Stimulated activated effector memory CD8-positive, alpha-beta T cell treated with anti-CD3 and anti-CD28 coated beads, Interleukin-12 subunit alpha, Interleukin-12 subunit beta, amount 100 ng/mL, for 72 hours (primary cell): ENCODE measurements around the gene IGFBP4.
A peak's percentile ranks its signal among the peaks of the same experiment; 100 is the strongest.

ENCODE experiments used
- ATAC-seq: fragments of 150-1000 bp; cut with Tn5 transposase; 2 replicates; pipeline ENCODE4 v1.10.0; 2021
- DNase-seq, 2 donors: peaks; one replicate each; pipeline ENCODE4 v3.0.0; 2021 to 2022; ENCODE audit warnings: low spot score in 2 of 2
- H3K27ac Mint-ChIP-seq: one replicate; pipeline ENCODE4 v1.8.0; 2022; ENCODE audit warnings: mild to moderate bottlenecking, mixed read lengths
- H3K36me3 Mint-ChIP-seq: one replicate; pipeline ENCODE4 v1.8.0; 2022; ENCODE audit warnings: mild to moderate bottlenecking, mixed read lengths
- H3K4me1 Mint-ChIP-seq: one replicate; pipeline ENCODE4 v1.8.0; 2022; ENCODE audit warnings: mixed read lengths
- H3K4me3 Mint-ChIP-seq: one replicate; pipeline ENCODE4 v1.8.0; 2022; ENCODE audit warnings: mild to moderate bottlenecking, mixed read lengths
- H3K9me3 Mint-ChIP-seq: one replicate; pipeline ENCODE4 v1.8.0; 2022; ENCODE audit warnings: mixed read lengths

Gene IGFBP4

GRCh38 chr17:40443988-40444899 is 994 bp downstream of the IGFBP4 start:
- peak overlapping the region; percentile 46 for H3K4me3 Mint-ChIP-seq
- H3K36me3 Mint-ChIP-seq = peaks cover 15% of the 10 kb centered on the region
- no peaks in the 10 kb centered on the region for H3K9me3 Mint-ChIP-seq
- ATAC-seq (peak; percentile 14), DNase-seq (peak in 1 of 2 donors; percentile 66)
- peaks cover 46% of the 10 kb centered on the region for H3K4me1 Mint-ChIP-seq
- H3K27ac Mint-ChIP-seq = peak overlapping the region; percentile 23

- ATAC-seq = no peak
- Mint-ChIP-seq H3K4me1 (peaks cover 46% of the 10 kb centered on the region), H3K4me3 (peak overlapping the region; percentile 46)
These were observed 2.7 kb downstream of the IGFBP4 start for GRCh38 chr17:40445751-40446468.

GRCh38 chr17:40447148-40447644 is 3.9 kb downstream of the IGFBP4 start:
- H3K4me3 Mint-ChIP-seq = peak overlapping the region; percentile 8
- peak overlapping the region; percentile 48 for H3K27ac Mint-ChIP-seq
- peaks cover 50% of the 10 kb centered on the region for H3K4me1 Mint-ChIP-seq
- peaks cover 15% of the 10 kb centered on the region for H3K36me3 Mint-ChIP-seq
- no peak for ATAC-seq
- DNase-seq = no peak
- H3K9me3 Mint-ChIP-seq = no peaks in the 10 kb centered on the region

More at GRCh38 chr17:40445751-40446468, 2.7 kb downstream of the IGFBP4 start:
- no peak overlapping the region for H3K27ac Mint-ChIP-seq
- peaks cover 15% of the 10 kb centered on the region for H3K36me3 Mint-ChIP-seq
- no peaks in the 10 kb centered on the region for H3K9me3 Mint-ChIP-seq
- DNase-seq = no peak

GRCh38 chr17:40447806-40448205 is 4.6 kb downstream of the IGFBP4 start:
- Mint-ChIP-seq H3K4me1 (peaks cover 52% of the 10 kb centered on the region), H3K4me3 (peak overlapping the region; percentile 8), H3K36me3 (peaks cover 15% of the 10 kb centered on the region), H3K9me3 (no peaks in the 10 kb centered on the region), H3K27ac (peak overlapping the region; percentile 48)
- ATAC-seq (no peak), DNase-seq (no peak)

GRCh38 chr17:40448213-40448638 is 5.0 kb downstream of the IGFBP4 start:
- Mint-ChIP-seq H3K27ac (no peak overlapping the region), H3K9me3 (no peaks in the 10 kb centered on the region), H3K4me1 (peaks cover 52% of the 10 kb centered on the region), H3K36me3 (peaks cover 15% of the 10 kb centered on the region), H3K4me3 (no peak overlapping the region)
- ATAC-seq (no peak), DNase-seq (no peak)

GRCh38 chr17:40448639-40449261 is 5.5 kb downstream of the IGFBP4 start:
- Mint-ChIP-seq H3K27ac (no peak overlapping the region), H3K4me3 (no peak overlapping the region), H3K4me1 (peaks cover 51% of the 10 kb centered on the region), H3K36me3 (peaks cover 15% of the 10 kb centered on the region), H3K9me3 (no peaks in the 10 kb centered on the region)
- DNase-seq (no peak), ATAC-seq (no peak)

GRCh38 chr17:40450175-40450574 is 6.9 kb downstream of the IGFBP4 start:
- ATAC-seq = no peak
- no peak for DNase-seq
- peaks cover 37% of the 10 kb centered on the region for H3K4me1 Mint-ChIP-seq
- H3K27ac Mint-ChIP-seq = no peak overlapping the region
- H3K36me3 Mint-ChIP-seq = peaks cover 3% of the 10 kb centered on the region
- no peaks in the 10 kb centered on the region for H3K9me3 Mint-ChIP-seq
- no peak overlapping the region for H3K4me3 Mint-ChIP-seq

- DNase-seq (no peak), ATAC-seq (no peak)
- Mint-ChIP-seq H3K9me3 (no peaks in the 10 kb centered on the region), H3K27ac (no peak overlapping the region), H3K36me3 (peaks cover 8% of the 10 kb centered on the region), H3K4me3 (no peak overlapping the region), H3K4me1 (peaks cover 31% of the 10 kb centered on the region)
These were observed 8.2 kb downstream of the IGFBP4 start for GRCh38 chr17:40451420-40451819.

GRCh38 chr17:40452216-40452787 is 9.1 kb downstream of the IGFBP4 start:
- Mint-ChIP-seq H3K27ac (peak overlapping the region; percentile 71), H3K36me3 (peaks cover 8% of the 10 kb centered on the region), H3K9me3 (no peaks in the 10 kb centered on the region), H3K4me3 (no peak overlapping the region), H3K4me1 (peaks cover 22% of the 10 kb centered on the region)
- ATAC-seq = peak; percentile 38
- DNase-seq = no peak

- peak overlapping the region; percentile 63 for H3K27ac Mint-ChIP-seq
- H3K36me3 Mint-ChIP-seq = peaks cover 8% of the 10 kb centered on the region
- DNase-seq = no peak
- no peaks in the 10 kb centered on the region for H3K9me3 Mint-ChIP-seq
- no peak for ATAC-seq
- no peak overlapping the region for H3K4me3 Mint-ChIP-seq
- peaks cover 15% of the 10 kb centered on the region for H3K4me1 Mint-ChIP-seq
These were observed 9.7 kb downstream of the IGFBP4 start for GRCh38 chr17:40452921-40453378.

GRCh38 chr17:40453881-40454612 is 10.8 kb downstream of the IGFBP4 start:
- Mint-ChIP-seq H3K27ac (peak overlapping the region; percentile 63), H3K9me3 (no peaks in the 10 kb centered on the region), H3K4me3 (no peak overlapping the region), H3K4me1 (peaks cover 6% of the 10 kb centered on the region), H3K36me3 (peaks cover 8% of the 10 kb centered on the region)
- ATAC-seq = no peak
- DNase-seq = no peak

GRCh38 chr17:40454613-40454995 is 11.4 kb downstream of the IGFBP4 start:
- ATAC-seq (no peak), DNase-seq (no peak)
- Mint-ChIP-seq H3K4me1 (peaks cover 6% of the 10 kb centered on the region), H3K4me3 (no peak overlapping the region), H3K27ac (peak overlapping the region; percentile 63), H3K36me3 (peaks cover 8% of the 10 kb centered on the region), H3K9me3 (no peaks in the 10 kb centered on the region)

GRCh38 chr17:40456396-40456951 is 13.2 kb downstream of the IGFBP4 start:
- ATAC-seq (no peak), DNase-seq (no peak)
- H3K9me3 Mint-ChIP-seq = no peaks in the 10 kb centered on the region
- no peak overlapping the region for H3K4me3 Mint-ChIP-seq
- no peak overlapping the region for H3K27ac Mint-ChIP-seq
- H3K36me3 Mint-ChIP-seq = peaks cover 8% of the 10 kb centered on the region
- H3K4me1 Mint-ChIP-seq = peaks cover 6% of the 10 kb centered on the region

- Mint-ChIP-seq H3K36me3 (peaks cover 8% of the 10 kb centered on the region), H3K4me3 (no peak overlapping the region), H3K4me1 (peaks cover under 1% of the 10 kb centered on the region), H3K27ac (no peak overlapping the region), H3K9me3 (no peaks in the 10 kb centered on the region)
- ATAC-seq = no peak
- DNase-seq = no peak
These were observed 14.1 kb downstream of the IGFBP4 start for GRCh38 chr17:40457369-40457768.
